Measurements from ENCODE around the gene BAZ2B.
"Not testable (repeated sequence)": the region's sequence is repeated elsewhere in the genome, so short reads cannot be mapped to it uniquely, and the experiment has no call there.

Gene BAZ2B

GRCh38 chr2:159402790-159403189, 213.6 kb downstream of the BAZ2B start:
- FAIRE-seq = no peak

GRCh38 chr2:159402160-159402559, 214.2 kb downstream of the BAZ2B start:
- FAIRE-seq = not testable (repeated sequence)

GRCh38 chr2:159399716-159400415, 216.5 kb downstream of the BAZ2B start:
- FAIRE-seq = peak; percentile 52

- FAIRE-seq = no peak
Measured at GRCh38 chr2:159396799-159397198, 219.5 kb downstream of the BAZ2B start.

- FAIRE-seq = no peak
Measured at GRCh38 chr2:159382447-159383028, 233.8 kb downstream of the BAZ2B start.

GRCh38 chr2:159381574-159381973, 234.8 kb downstream of the BAZ2B start:
- FAIRE-seq = no peak

GRCh38 chr2:159380685-159381239, 235.6 kb downstream of the BAZ2B start:
- no peak for FAIRE-seq

GRCh38 chr2:159379181-159379580, 237.2 kb downstream of the BAZ2B start:
- FAIRE-seq = no peak

GRCh38 chr2:159375241-159375640, 241.1 kb downstream of the BAZ2B start:
- no peak for FAIRE-seq

- FAIRE-seq = no peak
Measured at GRCh38 chr2:159371506-159371905, 244.8 kb downstream of the BAZ2B start.

GRCh38 chr2:159366538-159366937, 249.8 kb downstream of the BAZ2B start:
- FAIRE-seq = no peak

- no peak for FAIRE-seq
Measured at GRCh38 chr2:159362816-159363251, 253.5 kb downstream of the BAZ2B start.

GRCh38 chr2:159362094-159362493, 254.3 kb downstream of the BAZ2B start:
- no peak for FAIRE-seq

- not testable (repeated sequence) for FAIRE-seq
Measured at GRCh38 chr2:159361603-159362002, 254.7 kb downstream of the BAZ2B start.

- FAIRE-seq = no peak
Measured at GRCh38 chr2:159356053-159356554, 260.2 kb downstream of the BAZ2B start.

- no peak for FAIRE-seq
Measured at GRCh38 chr2:159351977-159352376, 264.4 kb downstream of the BAZ2B start.

GRCh38 chr2:159349674-159350299, 266.6 kb downstream of the BAZ2B start:
- FAIRE-seq = no peak

GRCh38 chr2:159326569-159327255, 289.6 kb downstream of the BAZ2B start:
- FAIRE-seq = no peak

GRCh38 chr2:159322419-159322818, 293.9 kb downstream of the BAZ2B start:
- no peak for FAIRE-seq

- no peak for FAIRE-seq
Measured at GRCh38 chr2:159317392-159318088, 298.8 kb downstream of the BAZ2B start.

- no peak for FAIRE-seq
Measured at GRCh38 chr2:159307942-159308341, 308.4 kb downstream of the BAZ2B start.

GRCh38 chr2:159300586-159300985, 315.8 kb downstream of the BAZ2B start:
- no peak for FAIRE-seq

Data from TTC549 (cell line).